DOHH2 (cell line): ENCODE results near the gene IER3.

Experiments used
- H3F3A ChIP-seq: fragments of 200-600 bp; sonication (generic), shearing (Covaris generic); 2 replicates; pipeline ENCODE4 v1.6.0; 2016; ENCODE audit warnings: antibody characterized with exemption, mild to moderate bottlenecking; ENCODE audit not compliant: control insufficient read depth, insufficient read depth
- H3K27ac ChIP-seq: fragments of 200-600 bp; sonication (generic); 2 replicates; pipeline ENCODE4 v1.5.1; 2014; ENCODE audit warnings: low read depth, mild to moderate bottlenecking, low read length, moderate library complexity
- H3K27me3 ChIP-seq: fragments of 200-600 bp; sonication (generic); 2 replicates; pipeline ENCODE4 v1.6.1; 2014; ENCODE audit warnings: mild to moderate bottlenecking, low read length, mixed read lengths; ENCODE audit not compliant: control insufficient read depth
- H3K36me3 ChIP-seq: fragments of 200-600 bp; sonication (generic); 2 replicates; pipeline ENCODE4 v1.6.1; 2014; ENCODE audit warnings: mild to moderate bottlenecking, low read length, moderate library complexity, mixed read lengths; ENCODE audit not compliant: control insufficient read depth
- H3K4me1 ChIP-seq: fragments of 200-600 bp; sonication (generic); 2 replicates; pipeline ENCODE4 v1.6.1; 2014; ENCODE audit warnings: mild to moderate bottlenecking, low read length, mixed read lengths; ENCODE audit not compliant: control insufficient read depth
- H3K4me2 ChIP-seq: fragments of 200-600 bp; sonication (generic); 2 replicates; pipeline ENCODE4 v1.6.0; 2014; ENCODE audit warnings: mild to moderate bottlenecking, low read length, moderate library complexity
- H3K4me3 ChIP-seq: fragments of 200-600 bp; sonication (generic); 2 replicates; pipeline ENCODE4 v1.5.1; 2014; ENCODE audit warnings: mild to moderate bottlenecking, low read length, mixed read lengths
- H3K79me2 ChIP-seq: fragments of 200-600 bp; sonication (generic); 2 replicates; pipeline ENCODE4 v1.6.1; 2014; ENCODE audit warnings: mild to moderate bottlenecking, low read length, mixed read lengths; ENCODE audit not compliant: control insufficient read depth
- H3K9me2 ChIP-seq: fragments of 200-600 bp; sonication (generic); replicated peaks from 2 replicates; pipeline ENCODE4 v1.6.1; 2014; ENCODE audit warnings: mild to moderate bottlenecking, low read length, mixed read lengths; ENCODE audit not compliant: control insufficient read depth
- H3K9me3 ChIP-seq: fragments of 200-600 bp; sonication (generic); 2 replicates; pipeline ENCODE4 v1.6.1; 2014; ENCODE audit warnings: antibody characterized with exemption, low read length, mixed read lengths; ENCODE audit not compliant: control insufficient read depth, insufficient read depth
- H4K20me1 ChIP-seq: fragments of 200-600 bp; sonication (generic); 2 replicates; pipeline ENCODE4 v1.6.0; 2014; ENCODE audit warnings: low read depth, mild to moderate bottlenecking, antibody characterized with exemption, low read length, moderate library complexity; ENCODE audit not compliant: control insufficient read depth, insufficient read depth
- CTCF ChIP-seq: fragments of 200-600 bp; sonication (generic); IDR thresholded peaks from one replicate; pipeline ENCODE4 v1.5.1; 2014; ENCODE audit warnings: antibody characterized with exemption, mild to moderate bottlenecking, low read depth, low read length; ENCODE audit not compliant: poor library complexity, severe bottlenecking
- EZH2phosphoT487 ChIP-seq: fragments of 200-600 bp; sonication (generic); IDR thresholded peaks from 2 replicates; pipeline ENCODE4 v1.6.1; 2017; ENCODE audit warnings: borderline replicate concordance, mild to moderate bottlenecking, antibody characterized with exemption, low read length, moderate library complexity, mixed read lengths

Gene IER3

GRCh38 chr6:30763618-30764489 lies 19.5 kb upstream of the IER3 start:
- Histone ChIP-seq H3K36me3 (no peaks in the 10 kb centered on the region), H3K9me2 (no peaks in the 10 kb centered on the region), H3F3A (no peaks in the 10 kb centered on the region), H3K4me2 (no peak overlapping the region), H3K4me3 (no peak overlapping the region), H4K20me1 (no peaks in the 10 kb centered on the region), H3K27ac (no peak overlapping the region), H3K9me3 (no peaks in the 10 kb centered on the region), H3K4me1 (peaks cover under 1% of the 10 kb centered on the region; the same call in 1 of the 2 replicates), H3K27me3 (peaks cover 34% of the 10 kb centered on the region), H3K79me2 (no peaks in the 10 kb centered on the region)
- TF ChIP-seq CTCF, result no peak
- TF ChIP-seq EZH2phosphoT487, result no peak

- Histone ChIP-seq H3K4me2 (no peak overlapping the region), H3K79me2 (no peaks in the 10 kb centered on the region), H3K27ac (no peak overlapping the region), H3K27me3 (peaks cover 37% of the 10 kb centered on the region), H3F3A (no peaks in the 10 kb centered on the region), H3K9me3 (no peaks in the 10 kb centered on the region), H3K9me2 (no peaks in the 10 kb centered on the region), H3K4me1 (no peaks in the 10 kb centered on the region), H3K4me3 (no peak overlapping the region), H3K36me3 (no peaks in the 10 kb centered on the region), H4K20me1 (no peaks in the 10 kb centered on the region)
- TF ChIP-seq CTCF (no peak), EZH2phosphoT487 (no peak)
Observed at GRCh38 chr6:30763155-30763617, 18.8 kb upstream of the IER3 start.

GRCh38 chr6:30761791-30762429 lies 17.6 kb upstream of the IER3 start:
- no peaks in the 10 kb centered on the region for H3K4me1 ChIP-seq
- no peaks in the 10 kb centered on the region for H3K79me2 ChIP-seq
- H4K20me1 ChIP-seq, result no peaks in the 10 kb centered on the region
- no peak overlapping the region for H3K4me3 ChIP-seq
- TF ChIP-seq CTCF, result no peak
- no peak for TF ChIP-seq EZH2phosphoT487
- H3K27ac ChIP-seq, result no peak overlapping the region
- no peak overlapping the region for H3K4me2 ChIP-seq
- H3K9me3 ChIP-seq, result no peaks in the 10 kb centered on the region
- no peaks in the 10 kb centered on the region for H3F3A ChIP-seq
- no peaks in the 10 kb centered on the region for H3K36me3 ChIP-seq
- peaks cover 40% of the 10 kb centered on the region for H3K27me3 ChIP-seq
- H3K9me2 ChIP-seq, result no peaks in the 10 kb centered on the region
